ENCODE data around the gene ARL6IP5.

GRCh38 chr3:69145688-69146087 lies 61.0 kb downstream of the ARL6IP5 start:
- TF ChIP-seq TAF1 (IDR thresholded peaks at IDR 0.05; ENCODE audit: low read depth) (no peak), REST (IDR thresholded peaks at IDR 0.05; ENCODE audit: low read depth) (no peak), RAD21 (IDR thresholded peaks at IDR 0.05; ENCODE audit: low read depth) (no peak), CREB1 (IDR thresholded peaks at IDR 0.05; ENCODE audit: low read depth) (no peak), CEBPB (IDR thresholded peaks at IDR 0.05) (no peak), EGR1 (IDR thresholded peaks at IDR 0.05) (no peak), EP300 (IDR thresholded peaks at IDR 0.05; ENCODE audit: borderline replicate concordance) (no peak), TEAD4 (IDR thresholded peaks at IDR 0.05) (no peak), MAX (IDR thresholded peaks at IDR 0.05) (no peak), TCF12 (IDR thresholded peaks at IDR 0.05; ENCODE audit: low read depth) (no peak), NFIC (IDR thresholded peaks at IDR 0.05) (no peak)

All from Ishikawa (cell line).